HEK293 (cell line): ENCODE measurements around the gene F8A1.
"Not testable (repeated sequence)": the region's sequence is repeated elsewhere in the genome, so short reads cannot be mapped to it uniquely, and the experiment has no call there.

Experiments
- CTCF ChIA-PET: fragments of 350-600 bp; formaldehyde crosslinking; extraction: SDS; loops from one replicate; lab custom pipeline; 2021; ENCODE audit warnings: antibody characterized with exemption; lab: Yijun Ruan, JAX
- POLR2A ChIA-PET: fragments of 300-600 bp; formaldehyde crosslinking; extraction: SDS; loops from one replicate; lab custom pipeline; 2020; ENCODE audit warnings: antibody characterized with exemption, inconsistent platforms; lab: Yijun Ruan, JAX
- H3K27ac ChIP-seq: fragments of 200-500 bp; sonication (Bioruptor generic); 2 replicates; pipeline ENCODE4 v1.5.1; 2014; ENCODE audit warnings: low read depth, low read length, control low read depth, inconsistent platforms; ENCODE audit errors: extremely low read depth
- H3K36me3 ChIP-seq, 2 experiments: fragments of 200-500 bp in 1 of 2; sonication (Bioruptor generic) in 1 of 2; 1 replicate in 1 of 2; 2 replicates in 1 of 2; pipeline ENCODE4 v1.5.1; 2014 to 2017; ENCODE audit warnings: inconsistent platforms in 2 of 2, low read length in 2 of 2; ENCODE audit not compliant: control insufficient read depth in 2 of 2, insufficient read depth in 1 of 2
- H3K4me1 ChIP-seq: fragments of 200-500 bp; sonication (Bioruptor generic); 2 replicates; pipeline ENCODE4 v1.5.1; 2014; ENCODE audit warnings: mild to moderate bottlenecking, low read length, inconsistent platforms; ENCODE audit not compliant: control insufficient read depth, insufficient read depth
- H3K4me3 ChIP-seq: 2 replicates; pipeline ENCODE4 v1.5.1; 2011; ENCODE audit warnings: low read depth, mild to moderate bottlenecking, control low read depth, low read length, moderate library complexity
- H3K9me3 ChIP-seq: fragments of 200-500 bp; sonication (Bioruptor generic); 2 replicates; pipeline ENCODE4 v1.5.1; 2014; ENCODE audit warnings: low read depth, low read length, inconsistent platforms; ENCODE audit not compliant: control insufficient read depth, insufficient read depth
- GLI4 ChIP-seq: fragments of 450-650 bp; formaldehyde crosslinking; IDR thresholded peaks from 2 replicates; pipeline ENCODE4 v1.5.1; 2016; ENCODE audit warnings: missing biosample characterization, missing genetic modification characterization
- INSM2 ChIP-seq: fragments of 450-650 bp; formaldehyde crosslinking; IDR thresholded peaks from 2 replicates; pipeline ENCODE4 v1.5.1; 2016; ENCODE audit warnings: missing biosample characterization, missing genetic modification characterization
- KLF1 ChIP-seq: fragments of 450-650 bp; formaldehyde crosslinking; IDR thresholded peaks from 2 replicates; pipeline ENCODE4 v1.5.1; 2016; ENCODE audit warnings: missing biosample characterization, missing genetic modification characterization
- RBAK ChIP-seq: fragments of 450-650 bp; formaldehyde crosslinking; IDR thresholded peaks from 2 replicates; pipeline ENCODE4 v1.5.1; 2016; ENCODE audit warnings: missing biosample characterization, missing genetic modification characterization
- ZBTB6 ChIP-seq: fragments of 450-650 bp; formaldehyde crosslinking; IDR thresholded peaks from 2 replicates; pipeline ENCODE4 v1.5.1; 2017; ENCODE audit warnings: missing biosample characterization, missing genetic modification characterization
- ZFP3 ChIP-seq: fragments of 450-650 bp; formaldehyde crosslinking; IDR thresholded peaks from 2 replicates; pipeline ENCODE4 v1.5.1; 2016; ENCODE audit warnings: low read depth, missing biosample characterization, missing genetic modification characterization
- ZNF138 ChIP-seq: fragments of 450-650 bp; formaldehyde crosslinking; IDR thresholded peaks from 2 replicates; pipeline ENCODE4 v1.5.1; 2016; ENCODE audit warnings: missing biosample characterization, missing genetic modification characterization, borderline replicate concordance
- ZNF140 ChIP-seq: fragments of 450-650 bp; formaldehyde crosslinking; IDR thresholded peaks from 2 replicates; pipeline ENCODE4 v1.5.1; 2016; ENCODE audit warnings: missing biosample characterization, missing genetic modification characterization
- ZNF221 ChIP-seq: fragments of 450-650 bp; formaldehyde crosslinking; IDR thresholded peaks from 2 replicates; pipeline ENCODE4 v1.5.1; 2017; ENCODE audit warnings: missing biosample characterization, missing genetic modification characterization, borderline replicate concordance
- ZNF274 ChIP-seq, 2 experiments: fragments of 200-500 bp in 1 of 2; fragments of 450-650 bp in 1 of 2; sonication (Bioruptor generic) in 1 of 2; formaldehyde crosslinking in 1 of 2; IDR thresholded peaks; 2 replicates each; pipeline versions ENCODE4 v1.5.1 to v1.6.1; 2014 to 2016; ENCODE audit warnings: borderline replicate concordance in 1 of 2, inconsistent platforms in 1 of 2, low read length in 1 of 2, missing biosample characterization in 1 of 2, missing genetic modification characterization in 1 of 2
- ZNF311 ChIP-seq: fragments of 450-650 bp; formaldehyde crosslinking; IDR thresholded peaks from 2 replicates; pipeline ENCODE4 v1.5.1; 2017; ENCODE audit warnings: missing biosample characterization, missing genetic modification characterization, borderline replicate concordance
- ZNF398 ChIP-seq: fragments of 450-650 bp; formaldehyde crosslinking; IDR thresholded peaks from 2 replicates; pipeline ENCODE4 v1.5.1; 2017; ENCODE audit warnings: missing biosample characterization, missing genetic modification characterization
- ZNF529 ChIP-seq: fragments of 450-650 bp; formaldehyde crosslinking; IDR thresholded peaks from 2 replicates; pipeline ENCODE4 v1.5.1; 2017; ENCODE audit warnings: missing genetic modification characterization, missing biosample characterization; ENCODE audit not compliant: insufficient replicate concordance
- ZNF585B ChIP-seq: fragments of 450-650 bp; formaldehyde crosslinking; IDR thresholded peaks from 2 replicates; pipeline ENCODE4 v1.5.1; 2016; ENCODE audit warnings: missing biosample characterization, missing genetic modification characterization
- ZNF600 ChIP-seq: fragments of 450-650 bp; formaldehyde crosslinking; IDR thresholded peaks from 2 replicates; pipeline ENCODE4 v1.5.1; 2016; ENCODE audit warnings: missing biosample characterization, missing genetic modification characterization
- ZNF830 ChIP-seq: fragments of 450-650 bp; IDR thresholded peaks from 2 replicates; pipeline ENCODE4 v1.5.0; 2018; ENCODE audit warnings: missing biosample characterization, missing genetic modification characterization, low read depth, mild to moderate bottlenecking, moderate library complexity

Gene F8A1

GRCh38 chrX:154868522-154868921 lies 17.6 kb upstream of the F8A1 start:
- H3K4me1 ChIP-seq, H3K36me3 ChIP-seq, H3K9me3 ChIP-seq, H3K4me3 ChIP-seq, POLR2A ChIA-PET, H3K27ac ChIP-seq, CTCF ChIA-PET: not testable (repeated sequence)
- peak; percentile 61 for TF ChIP-seq ZNF529

GRCh38 chrX:154873329-154873728 lies 12.8 kb upstream of the F8A1 start:
- Histone ChIP-seq H3K9me3 (no peaks in the 10 kb centered on the region), H3K4me3 (no peak overlapping the region), H3K36me3 (no peaks in the 10 kb centered on the region; a peak in 1 of 3 replicates), H3K4me1 (no peaks in the 10 kb centered on the region), H3K27ac (no peak overlapping the region)
- TF ChIP-seq INSM2: no peak
- no peak for TF ChIP-seq ZNF585B (tag by site-specific recombination)
- TF ChIP-seq ZNF140: no peak
- TF ChIP-seq GLI4 (tag by site-specific recombination): no peak
- no peak for TF ChIP-seq ZNF221 (tag by site-specific recombination)
- TF ChIP-seq ZNF138: no peak
- TF ChIP-seq ZNF398 (tag by site-specific recombination): no peak
- no peak for TF ChIP-seq ZNF274 (IDR thresholded peaks at IDR 0.05; ENCODE audit: low read length)
- TF ChIP-seq ZNF274 (tag by site-specific recombination; IDR thresholded peaks at IDR 0.05; ENCODE audit: borderline replicate concordance): no peak
- TF ChIP-seq ZNF830 (tag by site-specific recombination): no peak
- TF ChIP-seq ZNF600 (tag by site-specific recombination): no peak
- no peak for TF ChIP-seq ZNF529
- no peak for TF ChIP-seq ZBTB6
- no peak for TF ChIP-seq RBAK (tag by site-specific recombination)
- no peak for TF ChIP-seq ZNF311 (tag by site-specific recombination)
- no peak for TF ChIP-seq KLF1 (tag by site-specific recombination)
- TF ChIP-seq ZFP3 (tag by site-specific recombination): no peak
- POLR2A ChIA-PET: no interaction called here
- CTCF ChIA-PET: no interaction called here

GRCh38 chrX:154884069-154884468 lies 2.1 kb upstream of the F8A1 start:
- POLR2A ChIA-PET, H3K4me3 ChIP-seq, H3K27ac ChIP-seq, CTCF ChIA-PET, H3K9me3 ChIP-seq, H3K4me1 ChIP-seq, H3K36me3 ChIP-seq: not testable (repeated sequence)

- H3K9me3 ChIP-seq, CTCF ChIA-PET, H3K4me3 ChIP-seq, H3K4me1 ChIP-seq, H3K27ac ChIP-seq, H3K36me3 ChIP-seq, POLR2A ChIA-PET: not testable (repeated sequence)
Observed at GRCh38 chrX:154885057-154885456, 1.1 kb upstream of the F8A1 start.

- H3K4me1 ChIP-seq, H3K36me3 ChIP-seq, H3K4me3 ChIP-seq, POLR2A ChIA-PET, H3K9me3 ChIP-seq, CTCF ChIA-PET, H3K27ac ChIP-seq: not testable (repeated sequence)
Observed at GRCh38 chrX:154885549-154885948, 606 bp upstream of the F8A1 start.

- POLR2A ChIA-PET, CTCF ChIA-PET, H3K27ac ChIP-seq, H3K36me3 ChIP-seq, H3K9me3 ChIP-seq, H3K4me3 ChIP-seq, H3K4me1 ChIP-seq: not testable (repeated sequence)
Observed at GRCh38 chrX:154886789-154887221, 650 bp downstream of the F8A1 start.
